Measurements from ENCODE around the gene ZBTB40. TPM values are rescaled to one million over a fixed set of nuclear protein-coding genes. Genes with fewer than 3 reads are reported as not detected.

The ZBTB40 gene
- total and polyA plus RNA-seq, 10 of the 15 experiments (the other 5 are each of a cell fraction or from before 2014, with no cell fraction given), result 1.9 to 14.4 (median 9.0) TPM

- Histone ChIP-seq H3K9me3 (replicated peaks; ENCODE audit: control insufficient read depth, insufficient read depth, low read length) (peaks cover 2% of the 10 kb centered on the region; the same call in 2 of the 3 replicates), H3K4me1 (ENCODE audit: control insufficient read depth, insufficient read depth, low read length) (no peaks in the 10 kb centered on the region), H3K27me3 (replicated peaks in 1 of 2; ENCODE audit: control insufficient read depth in 2 of 2, insufficient read depth in 2 of 2, low read length in 1 of 2) (no peaks in the 10 kb centered on the region), H3K9ac (ENCODE audit: control insufficient read depth, insufficient read depth, low read length) (no peak overlapping the region), H3K4me2 (ENCODE audit: control insufficient read depth, insufficient read depth) (no peak overlapping the region), H3K4me3 (no peak overlapping the region), H3K36me3 (ENCODE audit: control insufficient read depth in 2 of 2, insufficient read depth in 2 of 2, low read length in 1 of 2) (no peaks in the 10 kb centered on the region), H3K79me2 (ENCODE audit: control insufficient read depth, insufficient read depth, low read length) (peaks cover 3% of the 10 kb centered on the region), H2AFZ (ENCODE audit: control insufficient read depth, low read depth, low read length) (no peak overlapping the region), H3K27ac (ENCODE audit: control insufficient read depth, insufficient read depth) (no peak overlapping the region), H4K20me1 (ENCODE audit: control insufficient read depth, insufficient read depth) (no peaks in the 10 kb centered on the region)
- RAD21 ChIA-PET (ENCODE audit: unreplicated experiment), result no interaction called here
- no TSS peak for BruUV-seq (replicated peaks)
- no peak for ATAC-seq
- POLR2A ChIA-PET, result no interaction called here
- intact Hi-C loops (cut with micrococcal nuclease; ENCODE audit: unreplicated experiment), result no loop called here
- SMC1A ChIA-PET (ENCODE audit: uncharacterized antibody, unreplicated experiment), result no interaction called here
- CTCF ChIA-PET, result interaction anchor here (0.6 kb wide), 2 partner anchors 236 to 816 kb away, joined by 4 to 6 read pairs; no protein-coding TSS in a partner anchor
- TF ChIP-seq BRCA1 (IDR thresholded peaks at IDR 0.05; ENCODE audit: low read depth, low read length), result no peak
- TF ChIP-seq CEBPB (IDR thresholded peaks at IDR 0.05; ENCODE audit: borderline replicate concordance in 1 of 2, low read depth in 2 of 2, low read length in 2 of 2), result no peak
- TF ChIP-seq LARP7 (IDR thresholded peaks at IDR 0.05), result no peak
- no peak for TF ChIP-seq CREM (IDR thresholded peaks at IDR 0.05; ENCODE audit: low read depth)
- no peak for FAIRE-seq
- in situ Hi-C loops (cut with MboI), result no loop called here
- 97% methylated on average over 2 of the region's 2 CpGs for WGBS (ENCODE audit: insufficient coverage, insufficient replicate concordance, low lambda C conversion rate, missing lambda C conversion rate)
- DNase-seq (ENCODE audit: low read depth, low spot score), result no peak
Observed at GRCh38 chr1:22483121-22483520, 31.5 kb downstream of the ZBTB40 start.

- Histone ChIP-seq H3K79me2 (ENCODE audit: control insufficient read depth, insufficient read depth, low read length) (peaks cover 3% of the 10 kb centered on the region), H3K27ac (ENCODE audit: control insufficient read depth, insufficient read depth) (no peak overlapping the region), H3K4me3 (no peak overlapping the region), H2AFZ (ENCODE audit: control insufficient read depth, low read depth, low read length) (no peak overlapping the region), H3K9me3 (replicated peaks; ENCODE audit: control insufficient read depth, insufficient read depth, low read length) (peaks cover 2% of the 10 kb centered on the region; the same call in 2 of the 3 replicates), H3K36me3 (ENCODE audit: control insufficient read depth in 2 of 2, insufficient read depth in 2 of 2, low read length in 1 of 2) (no peaks in the 10 kb centered on the region), H3K4me2 (ENCODE audit: control insufficient read depth, insufficient read depth) (no peak overlapping the region), H3K4me1 (ENCODE audit: control insufficient read depth, insufficient read depth, low read length) (no peaks in the 10 kb centered on the region), H4K20me1 (ENCODE audit: control insufficient read depth, insufficient read depth) (no peaks in the 10 kb centered on the region), H3K9ac (ENCODE audit: control insufficient read depth, insufficient read depth, low read length) (no peak overlapping the region), H3K27me3 (replicated peaks in 1 of 2; ENCODE audit: control insufficient read depth in 2 of 2, insufficient read depth in 2 of 2, low read length in 1 of 2) (no peaks in the 10 kb centered on the region)
- ChIA-PET RAD21 (ENCODE audit: unreplicated experiment) (no interaction called here), CTCF (no interaction called here), SMC1A (ENCODE audit: uncharacterized antibody, unreplicated experiment) (interaction anchor here (0.5 kb wide), 1 partner anchor 303 kb away, joined by 3 read pairs; no protein-coding TSS in a partner anchor), POLR2A (no interaction called here)
- WGBS (ENCODE audit: insufficient coverage, insufficient replicate concordance, low lambda C conversion rate, missing lambda C conversion rate), result 50% methylated on average over 2 of the region's 2 CpGs
- intact Hi-C loops (cut with micrococcal nuclease; ENCODE audit: unreplicated experiment) (no loop called here), in situ Hi-C loops (cut with MboI) (no loop called here)
- BruUV-seq (replicated peaks), result no TSS peak
- FAIRE-seq, result no peak
- ATAC-seq, result no peak
- DNase-seq (ENCODE audit: low read depth, low spot score), result no peak
- TF ChIP-seq MTA3 (IDR thresholded peaks at IDR 0.05; ENCODE audit: borderline replicate concordance, low read length) (no peak), BMI1 (IDR thresholded peaks at IDR 0.05; ENCODE audit: borderline replicate concordance) (no peak), SIX5 (IDR thresholded peaks at IDR 0.05; ENCODE audit: low read depth, low read length, severe bottlenecking) (no peak), TCF3 (IDR thresholded peaks at IDR 0.05; ENCODE audit: borderline replicate concordance, insufficient read depth, low read depth, low read length) (no peak), IKZF1 (conservative IDR thresholded peaks at IDR 0.05) (no peak), HDAC6 (IDR thresholded peaks at IDR 0.05; ENCODE audit: unreplicated experiment) (no peak)
- TF ChIP-seq, protein P1, sequence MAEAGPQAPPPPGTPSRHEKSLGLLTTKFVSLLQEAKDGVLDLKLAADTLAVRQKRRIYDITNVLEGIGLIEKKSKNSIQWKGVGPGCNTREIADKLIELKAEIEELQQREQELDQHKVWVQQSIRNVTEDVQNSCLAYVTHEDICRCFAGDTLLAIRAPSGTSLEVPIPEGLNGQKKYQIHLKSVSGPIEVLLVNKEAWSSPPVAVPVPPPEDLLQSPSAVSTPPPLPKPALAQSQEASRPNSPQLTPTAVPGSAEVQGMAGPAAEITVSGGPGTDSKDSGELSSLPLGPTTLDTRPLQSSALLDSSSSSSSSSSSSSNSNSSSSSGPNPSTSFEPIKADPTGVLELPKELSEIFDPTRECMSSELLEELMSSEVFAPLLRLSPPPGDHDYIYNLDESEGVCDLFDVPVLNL (IDR thresholded peaks at IDR 0.05; ENCODE audit: low read depth, low read length), result no peak
- TF ChIP-seq, protein P2, sequence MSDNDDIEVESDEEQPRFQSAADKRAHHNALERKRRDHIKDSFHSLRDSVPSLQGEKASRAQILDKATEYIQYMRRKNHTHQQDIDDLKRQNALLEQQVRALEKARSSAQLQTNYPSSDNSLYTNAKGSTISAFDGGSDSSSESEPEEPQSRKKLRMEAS (IDR thresholded peaks at IDR 0.05; ENCODE audit: low read depth, low read length), result no peak
Observed at GRCh38 chr1:22484706-22485345, 33.2 kb downstream of the ZBTB40 start.

Measured in GM12878 (cell line).